HCT116 (cell line): Measurements from ENCODE around the gene FAM200B.

Experiments
- CEBPB ChIP-seq: IDR thresholded peaks from 2 replicates; pipeline ENCODE4 v1.6.1; 2012; ENCODE audit warnings: low read depth
- EGR1 ChIP-seq: IDR thresholded peaks from 2 replicates; pipeline ENCODE4 v1.6.1; 2012; ENCODE audit warnings: low read depth
- EZH2 ChIP-seq: fragments of 200-600 bp; sonication (generic); IDR thresholded peaks from 2 replicates; pipeline ENCODE4 v1.6.1; 2017; ENCODE audit warnings: antibody characterized with exemption, mixed run types
- EZH2phosphoT487 ChIP-seq: fragments of 200-600 bp; IDR thresholded peaks from 2 replicates; pipeline ENCODE4 v1.6.1; 2018; ENCODE audit warnings: antibody characterized with exemption, borderline replicate concordance
- POLR2A ChIP-seq: IDR thresholded peaks from 2 replicates; pipeline ENCODE4 v1.7.0; 2011; ENCODE audit warnings: borderline replicate concordance; ENCODE audit not compliant: insufficient read depth, insufficient read length; ENCODE audit errors: extremely low read depth
- TF ChIP-seq, protein P1 (sequence below), 3 experiments: fragments of 200-600 bp in 1 of 3; sonication (generic) in 1 of 3; IDR thresholded peaks in 2 of 3; conservative IDR thresholded peaks in 1 of 3; 2 replicates each; pipeline ENCODE4 v1.5.1; 2012 to 2017; ENCODE audit warnings: low read depth in 2 of 3, low read length in 2 of 3, antibody characterized with exemption in 1 of 3, borderline replicate concordance in 1 of 3, control low read depth in 1 of 3, mild to moderate bottlenecking in 1 of 3, mixed read lengths in 1 of 3, mixed run types in 1 of 3, moderate library complexity in 1 of 3; ENCODE audit not compliant: insufficient read depth in 1 of 3

GRCh38 chr4:15681067-15681371 is 608 bp upstream of the FAM200B start:
- TF ChIP-seq EZH2phosphoT487 (no peak), EGR1 (no peak), POLR2A (no peak), EZH2 (no peak), CEBPB (no peak)
- TF ChIP-seq, protein P1, sequence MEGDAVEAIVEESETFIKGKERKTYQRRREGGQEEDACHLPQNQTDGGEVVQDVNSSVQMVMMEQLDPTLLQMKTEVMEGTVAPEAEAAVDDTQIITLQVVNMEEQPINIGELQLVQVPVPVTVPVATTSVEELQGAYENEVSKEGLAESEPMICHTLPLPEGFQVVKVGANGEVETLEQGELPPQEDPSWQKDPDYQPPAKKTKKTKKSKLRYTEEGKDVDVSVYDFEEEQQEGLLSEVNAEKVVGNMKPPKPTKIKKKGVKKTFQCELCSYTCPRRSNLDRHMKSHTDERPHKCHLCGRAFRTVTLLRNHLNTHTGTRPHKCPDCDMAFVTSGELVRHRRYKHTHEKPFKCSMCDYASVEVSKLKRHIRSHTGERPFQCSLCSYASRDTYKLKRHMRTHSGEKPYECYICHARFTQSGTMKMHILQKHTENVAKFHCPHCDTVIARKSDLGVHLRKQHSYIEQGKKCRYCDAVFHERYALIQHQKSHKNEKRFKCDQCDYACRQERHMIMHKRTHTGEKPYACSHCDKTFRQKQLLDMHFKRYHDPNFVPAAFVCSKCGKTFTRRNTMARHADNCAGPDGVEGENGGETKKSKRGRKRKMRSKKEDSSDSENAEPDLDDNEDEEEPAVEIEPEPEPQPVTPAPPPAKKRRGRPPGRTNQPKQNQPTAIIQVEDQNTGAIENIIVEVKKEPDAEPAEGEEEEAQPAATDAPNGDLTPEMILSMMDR (IDR thresholded peaks at IDR 0.05 in 2 of 3, conservative IDR thresholded peaks at IDR 0.05 in 1 of 3; ENCODE audit: borderline replicate concordance in 1 of 3, insufficient read depth in 1 of 3, low read depth in 2 of 3, low read length in 2 of 3): no peak
